Measurements from ENCODE around the gene ZNF557.
A peak's percentile ranks its signal among the peaks of the same experiment; 100 is the strongest.

The ZNF557 gene

GRCh38 chr19:7098701-7099596, 29.4 kb downstream of the ZNF557 start:
- Histone ChIP-seq H3K27ac (ENCODE audit: low read length) (peak overlapping the region; percentile 61), H3K79me2 (ENCODE audit: low read length) (no peaks in the 10 kb centered on the region), H3K9ac (ENCODE audit: low read length) (peak overlapping the region; percentile 79), H3K4me2 (ENCODE audit: low read length) (peak overlapping the region; percentile 77), H4K20me1 (ENCODE audit: insufficient read depth, low read length) (no peaks in the 10 kb centered on the region), H2AFZ (ENCODE audit: low read depth, low read length) (peak overlapping the region; percentile 51), H3K4me3 (ENCODE audit: low read length) (peak overlapping the region; percentile 79), H3K4me1 (ENCODE audit: low read length) (peaks cover 11% of the 10 kb centered on the region), H3K9me3 (ENCODE audit: insufficient read depth, low read length) (peaks cover 9% of the 10 kb centered on the region; the same call in 1 of the 2 replicates), H3K36me3 (replicated peaks; ENCODE audit: low read depth, low read length) (peaks cover 10% of the 10 kb centered on the region), H3K27me3 (ENCODE audit: low read depth, low read length) (no peaks in the 10 kb centered on the region)
- TF ChIP-seq CTCF (IDR thresholded peaks at IDR 0.05; ENCODE audit: low read depth, low read length) (no peak), EZH2phosphoT487 (IDR thresholded peaks at IDR 0.05; ENCODE audit: low read depth) (no peak)

- Histone ChIP-seq H3K36me3 (replicated peaks; ENCODE audit: low read depth, low read length) (peaks cover 10% of the 10 kb centered on the region), H3K4me1 (ENCODE audit: low read length) (peaks cover 11% of the 10 kb centered on the region), H2AFZ (ENCODE audit: low read depth, low read length) (peak overlapping the region; percentile 51), H3K4me3 (ENCODE audit: low read length) (peak overlapping the region; percentile 79), H3K4me2 (ENCODE audit: low read length) (peak overlapping the region; percentile 77), H4K20me1 (ENCODE audit: insufficient read depth, low read length) (no peaks in the 10 kb centered on the region), H3K27me3 (ENCODE audit: low read depth, low read length) (peaks cover 3% of the 10 kb centered on the region; the same call in 1 of the 2 replicates), H3K9me3 (ENCODE audit: insufficient read depth, low read length) (peaks cover 8% of the 10 kb centered on the region; the same call in 1 of the 2 replicates), H3K79me2 (ENCODE audit: low read length) (no peaks in the 10 kb centered on the region), H3K27ac (ENCODE audit: low read length) (peak overlapping the region; percentile 61), H3K9ac (ENCODE audit: low read length) (peak overlapping the region; percentile 79)
- TF ChIP-seq CTCF (IDR thresholded peaks at IDR 0.05; ENCODE audit: low read depth, low read length): no peak
- no peak for TF ChIP-seq EZH2phosphoT487 (IDR thresholded peaks at IDR 0.05; ENCODE audit: low read depth)
These were observed 30.1 kb downstream of the ZNF557 start for GRCh38 chr19:7099597-7099921.

GRCh38 chr19:7101498-7102253, 32.2 kb downstream of the ZNF557 start:
- no peaks in the 10 kb centered on the region for H4K20me1 ChIP-seq (ENCODE audit: insufficient read depth, low read length)
- peaks cover 7% of the 10 kb centered on the region; the same call in 1 of the 2 replicates for H3K27me3 ChIP-seq (ENCODE audit: low read depth, low read length)
- H3K36me3 ChIP-seq (replicated peaks; ENCODE audit: low read depth, low read length): no peaks in the 10 kb centered on the region
- no peak for TF ChIP-seq EZH2phosphoT487 (IDR thresholded peaks at IDR 0.05; ENCODE audit: low read depth)
- no peak for TF ChIP-seq CTCF (IDR thresholded peaks at IDR 0.05; ENCODE audit: low read depth, low read length)
- no peak overlapping the region for H3K27ac ChIP-seq (ENCODE audit: low read length)
- H3K4me3 ChIP-seq (ENCODE audit: low read length): no peak overlapping the region
- no peak overlapping the region for H3K9ac ChIP-seq (ENCODE audit: low read length)
- H3K4me2 ChIP-seq (ENCODE audit: low read length): no peak overlapping the region
- peaks cover 11% of the 10 kb centered on the region for H3K4me1 ChIP-seq (ENCODE audit: low read length)
- H3K79me2 ChIP-seq (ENCODE audit: low read length): no peaks in the 10 kb centered on the region
- H3K9me3 ChIP-seq (ENCODE audit: insufficient read depth, low read length): no peaks in the 10 kb centered on the region
- no peak overlapping the region for H2AFZ ChIP-seq (ENCODE audit: low read depth, low read length)

All from OCI-LY3 (cell line).